Lower leg skin (tissue), 3 donors: ENCODE measurements around the gene TKT.

Experiments used
- POLR2A ChIP-seq, 2 donors: fragments of 450-650 bp; IDR thresholded peaks; one replicate each; pipeline ENCODE4 v1.6.1; 2016 to 2017; ENCODE audit warnings: antibody characterized with exemption in 2 of 2, mild to moderate bottlenecking in 1 of 2, moderate library complexity in 1 of 2
- TF ChIP-seq, protein P1 (sequence below), 3 donors: fragments of 450-650 bp; IDR thresholded peaks; one replicate each; pipeline ENCODE4 v1.5.1; 2016; ENCODE audit warnings: antibody characterized with exemption in 3 of 3, mild to moderate bottlenecking in 3 of 3, moderate library complexity in 2 of 3

DNA sequence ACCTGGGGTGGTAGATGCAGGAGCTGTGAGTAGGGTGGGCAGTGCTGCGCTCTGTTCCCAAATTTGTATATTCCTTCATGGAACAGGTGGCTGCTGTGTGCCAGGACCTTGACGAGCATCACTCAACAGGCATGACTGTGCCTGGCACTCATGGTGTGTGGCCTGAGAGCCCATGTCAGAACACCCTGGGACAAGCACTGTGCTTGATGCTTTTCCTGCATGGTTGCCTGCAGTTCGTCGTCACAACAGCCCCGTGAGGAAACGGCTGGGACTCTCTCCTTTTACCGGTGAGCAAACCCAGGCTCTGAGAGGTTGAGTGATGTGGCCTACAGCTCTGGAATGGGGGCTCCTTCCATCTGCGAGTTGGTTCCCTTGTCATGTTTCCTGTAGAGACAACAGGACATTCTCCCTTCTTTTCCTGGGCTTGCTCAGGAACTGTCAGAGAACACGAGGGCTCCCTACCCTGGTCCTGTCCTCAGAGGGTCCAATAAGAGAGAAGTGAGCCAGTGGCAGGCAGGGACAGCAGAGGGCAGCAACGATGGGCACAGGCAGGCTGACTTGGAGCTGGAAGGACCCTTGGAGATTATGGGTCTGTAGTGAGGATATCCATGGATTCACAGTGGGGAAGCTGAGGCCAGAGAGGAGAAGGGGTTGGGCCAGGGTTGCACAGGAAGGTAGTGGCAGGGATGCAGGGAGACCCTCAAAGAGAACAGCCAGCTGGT lies 57.4 kb downstream of the TKT start:
- TF ChIP-seq, protein P1, sequence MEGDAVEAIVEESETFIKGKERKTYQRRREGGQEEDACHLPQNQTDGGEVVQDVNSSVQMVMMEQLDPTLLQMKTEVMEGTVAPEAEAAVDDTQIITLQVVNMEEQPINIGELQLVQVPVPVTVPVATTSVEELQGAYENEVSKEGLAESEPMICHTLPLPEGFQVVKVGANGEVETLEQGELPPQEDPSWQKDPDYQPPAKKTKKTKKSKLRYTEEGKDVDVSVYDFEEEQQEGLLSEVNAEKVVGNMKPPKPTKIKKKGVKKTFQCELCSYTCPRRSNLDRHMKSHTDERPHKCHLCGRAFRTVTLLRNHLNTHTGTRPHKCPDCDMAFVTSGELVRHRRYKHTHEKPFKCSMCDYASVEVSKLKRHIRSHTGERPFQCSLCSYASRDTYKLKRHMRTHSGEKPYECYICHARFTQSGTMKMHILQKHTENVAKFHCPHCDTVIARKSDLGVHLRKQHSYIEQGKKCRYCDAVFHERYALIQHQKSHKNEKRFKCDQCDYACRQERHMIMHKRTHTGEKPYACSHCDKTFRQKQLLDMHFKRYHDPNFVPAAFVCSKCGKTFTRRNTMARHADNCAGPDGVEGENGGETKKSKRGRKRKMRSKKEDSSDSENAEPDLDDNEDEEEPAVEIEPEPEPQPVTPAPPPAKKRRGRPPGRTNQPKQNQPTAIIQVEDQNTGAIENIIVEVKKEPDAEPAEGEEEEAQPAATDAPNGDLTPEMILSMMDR (IDR thresholded peaks at IDR 0.05) = no peak
- no peak for TF ChIP-seq POLR2A (IDR thresholded peaks at IDR 0.05)
